Measurements from ENCODE around the gene LY6G5C.

Gene LY6G5C

DNA sequence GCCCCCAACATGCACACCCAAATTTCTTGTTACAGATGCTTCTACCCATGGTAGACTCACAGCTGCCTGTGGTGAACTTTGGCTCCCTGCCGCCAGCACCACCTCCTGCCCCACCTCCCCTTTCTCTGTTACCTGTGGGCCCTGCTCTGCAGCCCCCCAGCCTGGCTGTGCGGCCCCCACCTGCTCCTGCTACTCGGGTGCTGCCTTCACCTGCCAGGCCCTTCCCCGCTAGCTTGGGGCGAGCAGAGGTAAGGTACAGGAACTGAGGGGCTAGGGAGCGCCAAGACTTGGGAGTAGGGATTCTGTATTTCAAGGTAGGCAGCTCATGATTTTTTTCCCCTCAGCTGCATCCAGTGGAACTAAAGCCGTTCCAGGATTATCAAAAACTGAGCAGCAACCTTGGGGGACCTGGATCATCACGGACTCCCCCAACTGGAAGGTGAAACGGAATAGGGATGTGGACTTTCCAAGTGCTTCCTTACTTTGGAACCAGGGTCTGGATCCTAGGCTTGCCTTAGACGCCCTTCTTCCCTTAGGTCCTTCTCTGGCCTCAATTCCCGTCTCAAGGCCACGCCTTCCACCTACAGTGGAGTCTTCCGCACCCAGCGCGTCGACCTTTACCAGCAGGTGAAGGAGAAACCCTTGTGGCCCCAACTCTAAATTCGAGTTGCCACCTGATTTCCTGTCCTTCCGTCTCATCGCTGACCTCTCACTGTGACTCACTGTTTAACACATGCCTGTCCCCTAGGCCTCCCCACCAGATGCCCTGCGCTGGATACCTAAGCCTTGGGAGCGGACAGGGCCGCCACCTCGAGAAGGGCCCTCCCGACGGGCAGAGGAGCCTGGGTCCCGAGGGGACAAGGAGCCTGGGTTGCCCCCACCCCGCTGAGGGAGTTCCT lies 43.9 kb downstream of the LY6G5C start:
- no peak for DNase-seq

DNA sequence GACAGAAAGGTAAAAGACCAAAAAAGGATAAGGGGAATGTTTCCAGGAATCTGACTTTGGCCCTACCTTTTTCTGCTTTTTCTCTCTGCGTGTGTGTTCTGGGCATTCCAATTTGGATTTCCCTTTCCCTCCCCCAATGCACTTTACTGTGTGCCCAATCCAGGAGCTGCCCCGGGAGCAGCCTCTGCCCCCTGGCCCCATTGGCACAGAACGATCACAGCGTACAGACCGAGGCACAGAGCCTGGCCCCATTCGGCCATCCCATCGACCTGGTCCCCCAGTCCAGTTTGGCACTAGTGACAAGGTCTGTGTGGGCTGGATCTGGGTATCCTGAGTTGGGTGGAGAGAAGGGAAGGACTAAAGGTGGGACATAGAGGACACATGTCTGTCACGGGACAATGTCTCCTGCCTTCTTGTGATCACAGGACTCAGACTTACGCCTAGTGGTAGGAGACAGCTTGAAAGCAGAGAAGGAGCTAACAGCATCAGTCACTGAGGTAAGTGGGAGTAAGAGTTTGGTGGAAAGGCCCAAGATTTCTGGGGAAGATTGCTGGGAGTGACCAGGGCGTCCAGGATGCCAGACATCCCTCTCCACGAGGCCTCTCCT lies 45.8 kb downstream of the LY6G5C start:
- DNase-seq = no peak

DNA sequence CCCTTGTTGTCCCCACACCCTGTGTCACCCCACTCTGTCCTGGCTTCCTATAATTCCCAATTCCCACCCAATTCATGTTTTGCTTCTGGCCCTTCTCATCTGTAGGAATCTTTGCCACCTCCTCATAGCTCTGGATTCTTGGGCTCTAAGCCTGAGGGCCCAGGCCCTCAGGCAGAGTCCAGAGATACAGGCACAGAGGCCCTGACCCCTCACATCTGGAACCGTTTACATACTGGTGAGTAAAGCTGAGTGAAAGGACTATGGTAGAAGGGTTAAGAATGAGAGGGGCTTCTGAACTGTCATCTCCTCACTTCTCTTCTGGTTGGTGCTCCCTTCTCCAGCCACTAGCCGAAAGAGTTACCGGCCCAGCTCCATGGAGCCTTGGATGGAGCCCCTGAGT lies 46.7 kb downstream of the LY6G5C start:
- no peak for DNase-seq

DNA sequence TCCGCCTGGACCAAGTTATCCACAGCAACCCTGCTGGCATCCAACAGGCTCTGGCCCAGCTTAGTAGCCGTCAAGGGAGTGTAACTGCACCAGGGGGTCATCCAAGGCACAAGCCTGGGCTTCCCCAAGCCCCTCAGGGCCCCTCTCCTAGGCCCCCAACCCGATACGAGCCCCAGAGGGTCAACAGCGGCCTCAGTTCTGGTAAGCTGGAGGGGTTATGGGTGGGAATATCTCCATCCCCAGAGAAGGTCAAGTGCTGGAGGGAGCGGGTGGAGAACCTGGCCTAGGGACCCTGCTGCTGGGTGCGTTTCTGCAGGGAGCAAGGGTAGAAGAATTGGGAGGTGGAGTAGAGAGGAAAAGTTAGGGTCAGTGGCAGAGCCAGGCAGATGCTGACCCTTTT lies 47.4 kb downstream of the LY6G5C start:
- DNase-seq = no peak

DNA sequence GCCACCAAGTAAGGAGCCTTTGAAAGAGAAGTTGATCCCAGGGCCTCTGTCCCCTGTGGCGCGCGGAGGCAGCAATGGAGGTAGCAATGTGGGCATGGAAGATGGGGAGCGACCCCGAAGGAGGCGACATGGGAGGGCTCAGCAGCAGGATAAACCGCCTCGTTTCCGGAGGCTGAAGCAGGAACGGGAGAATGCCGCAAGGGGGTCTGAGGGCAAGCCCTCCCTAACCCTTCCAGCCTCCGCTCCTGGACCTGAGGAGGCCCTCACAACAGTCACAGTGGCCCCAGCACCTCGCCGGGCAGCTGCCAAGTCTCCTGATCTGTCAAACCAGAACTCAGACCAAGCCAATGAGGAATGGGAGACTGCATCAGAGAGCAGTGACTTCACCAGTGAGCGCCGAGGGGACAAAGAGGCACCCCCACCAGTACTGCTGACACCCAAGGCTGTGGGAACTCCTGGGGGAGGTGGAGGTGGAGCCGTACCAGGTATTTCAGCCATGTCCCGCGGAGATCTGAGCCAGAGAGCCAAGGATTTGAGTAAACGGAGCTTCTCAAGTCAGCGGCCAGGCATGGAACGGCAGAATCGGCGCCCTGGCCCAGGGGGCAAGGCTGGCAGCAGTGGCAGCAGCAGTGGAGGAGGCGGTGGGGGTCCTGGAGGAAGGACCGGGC lies 48.5 kb downstream of the LY6G5C start:
- DNase-seq = no peak

DNA sequence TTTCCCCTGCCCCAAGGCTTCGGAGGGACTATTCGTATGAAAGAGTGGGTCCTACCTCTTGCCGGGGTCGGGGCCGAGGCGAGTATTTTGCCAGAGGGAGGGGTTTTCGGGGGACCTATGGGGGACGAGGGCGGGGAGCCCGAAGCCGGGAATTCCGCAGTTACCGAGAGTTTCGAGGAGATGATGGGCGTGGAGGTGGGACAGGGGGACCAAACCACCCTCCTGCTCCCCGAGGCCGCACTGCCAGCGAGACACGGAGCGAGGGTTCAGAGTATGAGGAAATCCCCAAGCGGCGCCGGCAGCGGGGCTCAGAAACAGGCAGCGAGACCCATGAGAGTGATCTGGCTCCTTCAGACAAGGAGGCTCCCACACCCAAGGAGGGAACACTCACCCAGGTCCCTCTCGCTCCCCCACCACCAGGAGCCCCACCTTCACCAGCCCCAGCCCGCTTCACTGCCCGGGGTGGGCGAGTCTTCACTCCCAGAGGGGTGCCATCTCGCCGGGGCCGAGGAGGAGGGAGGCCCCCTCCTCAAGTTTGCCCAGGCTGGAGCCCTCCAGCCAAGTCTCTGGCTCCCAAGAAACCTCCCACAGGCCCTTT lies 49.1 kb downstream of the LY6G5C start:
- DNase-seq = no peak

DNA sequence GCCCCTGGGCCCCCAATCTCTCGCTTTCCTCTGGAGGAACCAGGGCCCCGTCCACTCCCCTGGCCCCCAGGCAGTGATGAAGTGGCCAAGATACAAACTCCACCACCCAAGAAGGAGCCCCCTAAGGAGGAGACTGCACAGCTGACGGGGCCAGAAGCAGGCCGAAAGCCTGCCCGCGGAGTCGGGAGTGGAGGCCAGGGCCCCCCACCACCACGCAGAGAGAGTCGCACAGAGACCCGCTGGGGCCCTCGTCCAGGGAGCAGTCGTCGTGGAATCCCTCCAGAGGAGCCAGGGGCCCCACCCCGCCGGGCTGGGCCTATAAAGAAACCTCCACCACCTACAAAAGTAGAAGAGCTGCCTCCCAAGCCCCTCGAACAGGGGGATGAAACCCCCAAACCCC lies 49.7 kb downstream of the LY6G5C start:
- DNase-seq = no peak

DNA sequence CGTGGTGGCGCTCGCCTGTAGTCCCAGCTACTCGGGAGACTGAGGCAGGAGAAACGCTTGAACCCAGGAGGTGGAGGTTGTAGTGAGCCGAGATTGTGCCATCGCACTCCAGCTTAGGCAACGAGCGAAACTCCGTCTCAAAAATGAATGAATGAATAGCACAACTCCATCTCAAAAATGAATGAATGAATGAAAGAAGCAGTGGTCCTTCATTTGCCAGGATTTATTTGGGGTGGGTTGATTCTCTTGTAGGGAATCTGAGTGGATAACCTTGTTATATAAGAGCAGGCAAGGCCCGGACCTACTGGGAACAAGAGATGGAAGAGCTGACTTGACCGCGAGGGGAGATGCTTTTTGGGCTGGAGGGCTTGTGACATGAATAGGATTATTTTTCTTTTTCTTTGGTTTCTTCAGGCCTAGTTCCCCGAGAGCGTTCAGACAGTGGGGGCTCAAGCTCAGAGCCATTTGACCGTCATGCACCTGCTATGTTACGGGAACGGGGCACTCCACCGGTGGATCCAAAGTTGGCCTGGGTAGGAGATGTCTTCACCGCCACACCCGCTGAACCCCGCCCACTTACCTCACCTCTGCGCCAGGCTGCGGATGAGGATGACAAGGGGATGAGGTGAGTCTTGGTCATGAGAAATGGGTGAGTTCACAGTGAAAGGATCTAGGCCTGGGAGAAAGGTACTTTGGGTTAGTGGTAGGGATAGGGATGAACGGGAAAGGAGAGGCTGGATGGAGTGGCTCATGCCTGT lies 50.5 kb downstream of the LY6G5C start:
- DNase-seq = no peak

DNA sequence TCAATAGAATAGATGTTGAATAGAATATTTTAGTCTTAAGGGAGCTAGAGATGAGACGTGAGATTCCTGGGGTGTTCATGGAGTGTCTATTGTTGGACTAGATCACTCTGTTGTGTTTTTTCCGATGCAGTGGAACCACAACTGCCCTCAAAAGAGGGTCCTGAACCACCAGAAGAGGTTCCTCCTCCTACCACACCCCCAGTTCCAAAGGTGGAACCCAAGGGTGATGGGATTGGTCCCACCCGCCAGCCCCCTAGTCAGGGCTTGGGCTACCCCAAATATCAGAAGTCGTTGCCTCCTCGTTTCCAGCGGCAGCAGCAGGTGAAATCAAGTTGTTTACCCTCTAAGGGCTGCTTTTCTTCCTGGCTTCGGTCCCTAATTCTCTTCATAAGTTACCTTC lies 51.9 kb downstream of the LY6G5C start:
- no peak for DNase-seq

DNA sequence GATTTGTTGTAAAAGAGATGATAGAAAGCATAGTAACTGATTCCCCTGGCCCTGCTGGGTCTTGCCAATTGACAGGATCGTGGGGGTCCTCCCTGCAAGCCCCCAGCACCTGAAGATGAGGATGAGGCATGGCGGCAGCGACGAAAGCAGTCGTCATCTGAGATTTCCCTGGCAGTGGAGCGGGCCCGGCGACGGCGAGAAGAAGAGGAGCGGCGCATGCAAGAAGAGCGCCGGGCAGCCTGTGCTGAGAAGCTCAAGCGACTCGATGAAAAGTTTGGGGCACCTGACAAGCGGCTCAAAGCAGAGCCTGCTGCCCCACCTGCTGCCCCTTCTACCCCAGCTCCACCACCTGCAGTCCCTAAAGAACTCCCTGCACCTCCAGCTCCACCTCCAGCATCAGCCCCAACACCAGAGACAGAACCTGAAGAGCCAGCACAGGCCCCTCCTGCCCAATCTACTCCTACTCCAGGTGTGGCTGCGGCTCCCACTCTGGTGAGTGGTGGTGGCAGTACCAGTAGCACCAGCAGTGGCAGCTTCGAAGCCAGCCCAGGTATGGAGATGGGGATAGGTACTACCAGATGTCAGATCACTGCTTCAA lies 53.1 kb downstream of the LY6G5C start:
- no peak for DNase-seq

DNA sequence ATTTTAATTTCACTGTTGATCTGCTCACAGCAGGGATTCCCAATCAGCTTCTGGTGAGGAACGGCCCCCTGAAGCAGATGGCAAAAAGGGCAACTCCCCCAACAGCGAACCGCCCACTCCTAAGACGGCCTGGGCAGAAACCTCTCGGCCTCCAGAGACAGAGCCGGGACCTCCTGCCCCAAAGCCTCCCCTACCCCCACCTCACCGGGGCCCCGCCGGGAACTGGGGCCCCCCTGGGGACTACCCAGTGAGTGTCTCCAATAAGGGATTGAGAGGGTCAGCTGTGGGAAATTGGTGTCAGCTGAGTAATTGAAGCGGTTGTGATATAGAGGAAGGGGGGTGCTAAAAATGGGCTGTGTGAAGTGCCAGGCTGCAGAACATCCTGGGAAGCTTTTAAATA lies 53.9 kb downstream of the LY6G5C start:
- no peak for DNase-seq

Measured in activated CD4-positive, CD25-positive, alpha-beta regulatory T cell treated with anti-CD3 and anti-CD28 coated beads, Interleukin-2, amount 50 U/mL, for 72 hours (primary cell).